AG04449 (cell line): Measurements from ENCODE around the gene ABO.
"Not testable (repeated sequence)": the region's sequence is repeated elsewhere in the genome, so short reads cannot be mapped to it uniquely, and the experiment has no call there.

Experiments used
- CTCF ChIA-PET: fragments of 350-600 bp; formaldehyde crosslinking; extraction: SDS; loops from one replicate; lab custom pipeline; 2021; ENCODE audit warnings: antibody characterized with exemption; lab: Yijun Ruan, JAX
- POLR2A ChIA-PET: fragments of 400-600, 350-600 bp; formaldehyde crosslinking; extraction: SDS; loops from one replicate; lab custom pipeline; 2020; ENCODE audit warnings: antibody characterized with exemption, inconsistent platforms; lab: Yijun Ruan, JAX
- DNase-seq: peaks from one replicate; pipeline ENCODE4 v3.0.0-alpha.2; 2010; ENCODE audit warnings: low read depth, low spot score
- H3K4me3 ChIP-seq: 2 replicates; pipeline ENCODE4 v1.5.1; 2011; ENCODE audit warnings: low read depth, mild to moderate bottlenecking, control low read depth, low read length
- TF ChIP-seq, protein P1 (sequence below): IDR thresholded peaks from one replicate; pipeline ENCODE4 v1.5.1; 2011; ENCODE audit warnings: mild to moderate bottlenecking, moderate library complexity, low read length, control low read depth, inconsistent platforms; ENCODE audit not compliant: insufficient read depth; ENCODE audit errors: missing control alignments

Gene ABO

DNA sequence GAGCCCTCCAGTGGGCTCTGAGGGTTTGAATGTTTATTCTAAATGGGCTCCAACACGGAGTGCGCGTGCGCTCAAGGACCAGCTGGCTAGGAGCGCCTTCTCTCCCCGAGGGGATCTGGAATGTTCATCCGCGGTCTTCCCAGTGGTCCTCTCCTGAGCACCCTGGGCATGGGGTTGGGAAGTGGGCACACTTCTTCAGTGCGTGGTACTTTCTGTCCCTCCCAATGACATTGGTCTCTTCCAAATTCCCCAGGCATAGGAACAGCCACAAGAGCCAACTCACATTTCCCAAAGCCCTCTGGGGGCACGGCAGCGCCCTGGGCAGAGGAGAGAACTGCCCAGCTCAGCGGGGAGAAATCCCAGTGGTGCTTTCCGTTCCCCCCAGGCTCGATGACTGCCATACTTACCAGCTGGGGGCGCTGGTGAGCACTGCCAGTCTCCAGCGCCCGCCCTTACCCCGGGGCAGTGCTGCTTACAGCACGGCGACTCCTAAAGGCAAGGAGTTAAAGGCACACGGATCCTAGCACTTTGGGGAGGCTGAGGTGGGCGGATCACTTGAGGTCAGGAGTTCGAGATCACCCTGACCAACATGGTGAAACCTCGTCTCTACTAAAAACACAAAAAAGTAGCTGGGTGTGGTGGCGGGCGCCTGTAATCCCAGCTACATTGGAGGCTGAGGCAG lies 36.0 kb downstream of the ABO start:
- peak overlapping the region; percentile 29 for H3K4me3 ChIP-seq
- POLR2A ChIA-PET = no interaction called here
- no peak for DNase-seq
- TF ChIP-seq, protein P1, sequence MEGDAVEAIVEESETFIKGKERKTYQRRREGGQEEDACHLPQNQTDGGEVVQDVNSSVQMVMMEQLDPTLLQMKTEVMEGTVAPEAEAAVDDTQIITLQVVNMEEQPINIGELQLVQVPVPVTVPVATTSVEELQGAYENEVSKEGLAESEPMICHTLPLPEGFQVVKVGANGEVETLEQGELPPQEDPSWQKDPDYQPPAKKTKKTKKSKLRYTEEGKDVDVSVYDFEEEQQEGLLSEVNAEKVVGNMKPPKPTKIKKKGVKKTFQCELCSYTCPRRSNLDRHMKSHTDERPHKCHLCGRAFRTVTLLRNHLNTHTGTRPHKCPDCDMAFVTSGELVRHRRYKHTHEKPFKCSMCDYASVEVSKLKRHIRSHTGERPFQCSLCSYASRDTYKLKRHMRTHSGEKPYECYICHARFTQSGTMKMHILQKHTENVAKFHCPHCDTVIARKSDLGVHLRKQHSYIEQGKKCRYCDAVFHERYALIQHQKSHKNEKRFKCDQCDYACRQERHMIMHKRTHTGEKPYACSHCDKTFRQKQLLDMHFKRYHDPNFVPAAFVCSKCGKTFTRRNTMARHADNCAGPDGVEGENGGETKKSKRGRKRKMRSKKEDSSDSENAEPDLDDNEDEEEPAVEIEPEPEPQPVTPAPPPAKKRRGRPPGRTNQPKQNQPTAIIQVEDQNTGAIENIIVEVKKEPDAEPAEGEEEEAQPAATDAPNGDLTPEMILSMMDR = peak; percentile 65
- CTCF ChIA-PET = interaction anchor here (0.8 to 2.6 kb wide), 5 partner anchors 9 to 91 kb away, joined by 3 to 7 read pairs (median 3); no protein-coding TSS in a partner anchor

DNA sequence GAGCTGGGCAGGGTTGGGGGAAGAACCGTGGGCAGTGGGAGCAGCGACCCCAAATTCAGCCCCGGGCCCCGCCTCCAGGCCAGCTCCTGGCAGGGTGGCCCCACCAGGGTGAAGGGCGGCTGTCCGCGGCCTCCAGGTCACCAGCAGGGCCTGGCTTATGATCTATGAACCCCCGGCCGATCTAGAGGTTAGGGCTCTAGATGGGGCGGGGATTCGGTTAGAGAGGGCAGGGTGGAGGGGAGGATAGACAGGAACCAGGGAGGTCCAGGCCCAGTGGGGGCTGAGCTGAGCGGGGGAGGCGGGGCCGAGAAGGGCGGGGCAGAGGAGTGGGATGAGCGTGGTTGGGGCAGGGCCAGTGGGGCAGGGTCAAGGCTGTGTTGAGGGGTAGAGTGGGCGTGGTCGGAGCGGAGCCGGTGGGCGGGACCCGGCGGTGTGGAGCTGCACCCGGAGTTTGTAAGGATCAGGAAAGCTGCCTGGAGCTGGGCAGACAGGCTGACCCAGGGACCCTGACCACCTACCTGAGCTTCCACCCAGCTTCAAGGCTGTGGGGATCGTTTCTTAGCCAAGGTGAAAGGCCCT lies 36.6 kb downstream of the ABO start:
- TF ChIP-seq, protein P1 = no peak
- peak overlapping the region; percentile 29 for H3K4me3 ChIP-seq
- no peak for DNase-seq
- CTCF ChIA-PET = interaction anchor here (1.1 to 2.6 kb wide), 2 partner anchors 46 to 50 kb away, joined by 3 to 7 read pairs; no protein-coding TSS in a partner anchor
- POLR2A ChIA-PET = no interaction called here

DNA sequence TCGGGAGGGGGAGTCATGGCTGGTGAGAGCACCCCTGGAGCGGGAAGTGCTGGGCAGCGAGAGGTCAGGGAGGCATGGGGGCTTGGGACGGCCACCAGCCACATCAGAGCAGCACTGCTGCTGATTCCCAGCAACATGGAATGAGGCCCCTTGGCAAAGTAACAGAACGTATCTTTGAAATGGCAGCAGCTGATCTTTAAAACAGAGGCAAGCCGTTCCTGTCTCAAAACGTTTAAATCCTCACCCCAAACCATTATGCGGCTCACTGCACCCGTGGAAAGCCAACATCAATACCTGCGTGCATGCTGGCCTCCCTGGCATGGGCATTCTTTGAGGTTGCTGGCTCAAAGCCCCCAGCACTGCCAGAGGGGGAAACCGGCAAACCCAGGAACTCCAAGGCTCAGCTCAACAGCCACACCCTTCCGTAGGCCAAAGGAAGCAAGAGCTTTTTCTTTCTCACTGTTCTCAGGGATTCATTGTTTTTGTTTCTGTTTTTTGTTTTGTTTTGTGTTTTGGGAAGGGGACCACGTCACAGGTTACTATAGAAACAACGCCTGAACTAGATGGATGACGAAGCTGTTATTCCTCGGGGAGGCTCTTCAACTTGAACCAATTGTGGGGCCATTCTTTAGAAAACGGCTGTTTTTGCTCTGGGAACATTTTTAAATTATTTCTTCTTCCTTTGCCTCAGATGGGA lies 37.8 kb downstream of the ABO start:
- ChIA-PET CTCF (no interaction called here), POLR2A (no interaction called here)
- no peak overlapping the region; the same call in 1 of the 2 replicates for H3K4me3 ChIP-seq
- TF ChIP-seq, protein P1 = no peak
- DNase-seq = no peak

DNA sequence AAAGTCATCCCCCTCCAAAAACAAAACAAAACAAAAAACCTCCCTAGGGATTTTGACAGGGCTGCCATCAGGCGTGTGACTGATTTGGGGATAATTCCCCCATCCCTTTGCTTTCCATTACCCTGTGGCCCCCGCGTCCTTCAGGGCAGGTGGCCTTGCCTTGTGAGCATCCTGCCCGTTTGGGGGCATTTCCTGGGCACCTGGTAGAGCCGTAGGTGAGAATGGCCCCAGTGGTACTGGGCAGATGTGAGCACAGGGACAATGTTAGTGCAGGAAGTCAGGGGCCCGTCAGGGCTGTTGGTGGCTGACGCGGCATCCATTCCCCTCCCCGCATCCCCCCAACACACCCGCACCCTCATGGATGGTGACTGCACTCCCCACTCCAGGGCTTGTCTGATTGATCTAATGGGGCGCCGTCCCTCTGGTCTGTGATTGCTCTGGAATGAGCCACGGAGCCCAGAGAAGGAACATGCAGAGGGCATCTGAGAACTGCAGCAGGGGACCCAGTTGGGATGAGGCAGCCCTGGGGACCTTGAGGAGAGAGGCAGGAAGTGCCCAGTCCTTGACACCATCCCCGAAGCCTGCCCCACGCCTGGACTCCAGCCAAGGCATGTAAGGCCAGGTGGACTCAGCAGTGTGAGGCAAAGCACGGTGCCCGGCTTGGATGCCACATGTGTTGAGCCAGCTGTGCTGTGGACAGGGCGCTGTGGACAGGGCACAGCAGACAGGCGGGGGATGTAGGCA lies 38.5 kb downstream of the ABO start:
- POLR2A ChIA-PET, H3K4me3 ChIP-seq, DNase-seq, CTCF ChIA-PET: not testable (repeated sequence)

DNA sequence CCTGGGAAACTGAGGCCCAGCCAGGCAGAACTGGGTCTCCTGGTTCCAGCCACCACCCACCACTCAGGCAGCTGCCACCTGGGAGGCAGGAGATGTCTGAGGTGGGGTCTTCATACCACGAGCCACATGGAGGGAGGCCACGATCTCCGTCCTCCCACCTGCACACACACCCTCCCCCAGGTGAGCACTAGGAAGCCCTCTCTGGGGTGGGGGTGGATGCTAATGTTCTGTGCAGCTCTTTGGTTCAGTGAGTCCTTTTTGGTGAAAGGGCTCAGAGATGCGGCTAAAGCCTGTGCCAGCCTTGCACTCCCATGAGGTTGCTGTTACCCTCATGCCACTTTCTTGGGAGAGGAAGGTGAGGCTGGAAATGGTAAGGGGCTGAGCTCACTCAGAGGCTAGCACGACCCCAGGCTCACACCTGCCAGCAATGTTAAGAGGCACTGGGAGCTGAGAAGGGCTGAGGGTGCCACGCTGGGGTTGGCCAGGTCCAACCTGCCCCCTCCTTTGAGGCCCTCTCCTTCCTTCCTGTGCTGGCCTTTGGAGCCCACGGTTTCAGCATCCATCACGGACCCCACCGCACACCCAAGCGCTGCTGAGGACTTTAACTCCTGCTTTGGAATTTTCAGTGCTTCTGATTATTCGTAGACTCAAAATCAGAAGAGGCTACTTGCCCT lies 39.3 kb downstream of the ABO start:
- POLR2A ChIA-PET = no interaction called here
- DNase-seq = no peak
- TF ChIP-seq, protein P1 = no peak
- CTCF ChIA-PET = no interaction called here
- no peak overlapping the region for H3K4me3 ChIP-seq

DNA sequence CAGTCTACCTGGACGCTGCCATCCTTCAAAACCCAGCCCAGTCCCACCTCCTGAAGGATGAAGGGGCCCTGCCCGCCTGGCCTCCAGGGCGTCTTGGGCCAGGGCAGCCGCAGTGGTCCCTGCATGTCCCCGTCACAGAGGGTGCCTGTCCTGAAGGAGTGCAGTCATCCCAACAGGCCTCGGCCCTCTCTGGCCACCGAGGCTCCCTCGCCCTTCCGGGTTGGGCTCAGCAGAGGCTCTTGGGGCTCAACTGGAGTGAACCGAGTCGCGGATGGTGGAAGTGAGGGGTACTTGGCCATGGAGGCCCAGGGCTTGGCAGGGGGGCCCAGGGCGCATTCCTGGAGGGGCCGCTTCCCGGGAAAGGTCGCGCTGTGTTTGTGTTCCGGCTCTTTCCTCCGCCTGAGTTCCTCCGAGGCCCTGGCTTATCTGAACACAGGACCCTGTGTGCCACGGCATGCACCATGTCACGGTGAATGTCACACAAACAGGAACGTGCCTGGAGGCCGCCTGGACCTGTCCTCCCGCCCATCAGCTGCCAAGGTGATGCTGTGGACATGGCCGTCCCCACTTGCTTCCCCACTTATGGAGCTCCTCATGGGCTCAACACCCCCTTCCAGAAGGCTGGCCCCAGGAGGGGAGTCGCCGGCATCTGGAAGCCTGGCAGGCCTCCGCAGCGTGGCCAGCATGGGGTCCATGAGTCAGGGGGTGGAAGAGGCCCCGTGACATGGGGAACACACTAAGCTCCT lies 40.3 kb downstream of the ABO start:
- TF ChIP-seq, protein P1 = no peak
- ChIA-PET CTCF (no interaction called here), POLR2A (no interaction called here)
- H3K4me3 ChIP-seq = no peak overlapping the region
- DNase-seq = no peak
